ENCODE measurements around the gene A2ML1. TPM values are rescaled to one million over a fixed set of nuclear protein-coding genes. Genes with fewer than 3 reads are reported as not detected.
"Not testable (repeated sequence)": the region's sequence is repeated elsewhere in the genome, so short reads cannot be mapped to it uniquely, and the experiment has no call there.

The A2ML1 gene
- total RNA-seq, 1 experiment from 2014 or later = not detected

- no peak for DNase-seq (ENCODE audit: low spot score)
These were observed 84.1 kb downstream of the A2ML1 start for GRCh38 chr12:8906266-8907180.

- DNase-seq (ENCODE audit: low spot score) = no peak
These were observed 85.1 kb downstream of the A2ML1 start for GRCh38 chr12:8907513-8907912.

GRCh38 chr12:8909752-8910151 lies 87.3 kb downstream of the A2ML1 start:
- DNase-seq (ENCODE audit: low spot score) = no peak

- no peak for DNase-seq (ENCODE audit: low spot score)
These were observed 89.3 kb downstream of the A2ML1 start for GRCh38 chr12:8911606-8912268.

- DNase-seq (ENCODE audit: low spot score) = no peak
These were observed 90.5 kb downstream of the A2ML1 start for GRCh38 chr12:8912914-8913313.

- DNase-seq (ENCODE audit: low spot score) = peak; percentile 11
These were observed 91.2 kb downstream of the A2ML1 start for GRCh38 chr12:8913702-8914032.

GRCh38 chr12:8914033-8914715 lies 91.8 kb downstream of the A2ML1 start, which contains the start of gene PHC1:
Gene PHC1, plus strand, starts transcription at chr12:8914509. Its CDS starts 3,169 bp downstream, at chr12:8917678.
- DNase-seq (ENCODE audit: low spot score) = peak; percentile 39

GRCh38 chr12:8914716-8915526 lies 92.5 kb downstream of the A2ML1 start:
- DNase-seq (ENCODE audit: low spot score) = peak; percentile 54

- no peak for DNase-seq (ENCODE audit: low spot score)
These were observed 93.7 kb downstream of the A2ML1 start for GRCh38 chr12:8916154-8916553.

- no peak for DNase-seq (ENCODE audit: low spot score)
These were observed 94.6 kb downstream of the A2ML1 start for GRCh38 chr12:8917031-8917430.

GRCh38 chr12:8917751-8918150 lies 95.3 kb downstream of the A2ML1 start:
- no peak for DNase-seq (ENCODE audit: low spot score)

- not testable (repeated sequence) for DNase-seq (ENCODE audit: low spot score)
These were observed 97.2 kb downstream of the A2ML1 start for GRCh38 chr12:8919643-8920042.

- DNase-seq (ENCODE audit: low spot score) = no peak
These were observed 100.1 kb downstream of the A2ML1 start for GRCh38 chr12:8922544-8922943.

Other genes starting within 250 kb of the A2ML1 start
- not detected in 2 replicates for gene AICDA, start 209.8 kb upstream of the A2ML1 start, total RNA-seq (2014; rRNA removed; shearing (Covaris generic))
- gene MFAP5, start 159.8 kb upstream of the A2ML1 start, total RNA-seq (2014; rRNA removed; shearing (Covaris generic)) = 0.65 and 2.4 TPM in 2 replicates
- 18.7 and 35.8 TPM in 2 replicates for gene RIMKLB, start 124.6 kb upstream of the A2ML1 start, total RNA-seq (2014; rRNA removed; shearing (Covaris generic))
- gene PHC1, start 91.9 kb downstream of the A2ML1 start, total RNA-seq (2014; rRNA removed; shearing (Covaris generic)) = 6.6 and 7.3 TPM in 2 replicates
- 97.4 and 114 TPM in 2 replicates for gene M6PR, start 127.0 kb downstream of the A2ML1 start, total RNA-seq (2014; rRNA removed; shearing (Covaris generic))
- not detected in 2 replicates for gene KLRG1, start 166.9 kb downstream of the A2ML1 start, total RNA-seq (2014; rRNA removed; shearing (Covaris generic))

All from A172 (cell line).